GM12865 (cell line): ENCODE measurements around the gene NHSL1.

Source experiments
- DNase-seq: peaks from one replicate; pipeline ENCODE4 v3.0.0; 2010; ENCODE audit warnings: low read depth
- H3K4me3 ChIP-seq: 2 replicates; pipeline ENCODE4 v1.5.1; 2011; ENCODE audit warnings: mild to moderate bottlenecking, low read depth, low read length, control low read depth
- CTCF ChIP-seq: IDR thresholded peaks from 2 replicates; pipeline ENCODE4 v1.5.1; 2011; ENCODE audit warnings: low read length, control low read depth, low read depth, inconsistent platforms; ENCODE audit not compliant: insufficient read depth; ENCODE audit errors: missing control alignments

The NHSL1 gene

GRCh38 chr6:138424004-138424904, 75.0 kb downstream of the NHSL1 start:
- no peak for DNase-seq
- H3K4me3 ChIP-seq = no peak overlapping the region
- TF ChIP-seq CTCF = no peak

GRCh38 chr6:138422861-138423260, 76.4 kb downstream of the NHSL1 start:
- H3K4me3 ChIP-seq = no peak overlapping the region
- TF ChIP-seq CTCF = no peak
- DNase-seq = no peak

GRCh38 chr6:138421608-138422007, 77.7 kb downstream of the NHSL1 start:
- no peak overlapping the region for H3K4me3 ChIP-seq
- no peak for DNase-seq
- TF ChIP-seq CTCF = no peak

GRCh38 chr6:138421089-138421488, 78.2 kb downstream of the NHSL1 start:
- H3K4me3 ChIP-seq = no peak overlapping the region
- TF ChIP-seq CTCF = no peak
- DNase-seq = no peak

- no peak overlapping the region for H3K4me3 ChIP-seq
- no peak for DNase-seq
- TF ChIP-seq CTCF = no peak
Observed at GRCh38 chr6:138420356-138420755, 78.9 kb downstream of the NHSL1 start.

GRCh38 chr6:138419766-138420165, 79.5 kb downstream of the NHSL1 start:
- no peak for DNase-seq
- TF ChIP-seq CTCF = no peak
- H3K4me3 ChIP-seq = no peak overlapping the region

- no peak for TF ChIP-seq CTCF
- H3K4me3 ChIP-seq = no peak overlapping the region
- DNase-seq = no peak
Observed at GRCh38 chr6:138418118-138418742, 81.1 kb downstream of the NHSL1 start.
